ENCODE results near the gene OSTN. TPM values are rescaled to one million over a fixed set of nuclear protein-coding genes. Genes with fewer than 3 reads are reported as not detected.

OSTN gene
- total and polyA plus RNA-seq, 9 of the 15 experiments (the other 6 are each of a cell fraction or from before 2014, with no cell fraction given): not detected

GRCh38 chr3:191175102-191175501 lies 23.9 kb upstream of the OSTN start (continued):
- TF ChIP-seq, protein P1, sequence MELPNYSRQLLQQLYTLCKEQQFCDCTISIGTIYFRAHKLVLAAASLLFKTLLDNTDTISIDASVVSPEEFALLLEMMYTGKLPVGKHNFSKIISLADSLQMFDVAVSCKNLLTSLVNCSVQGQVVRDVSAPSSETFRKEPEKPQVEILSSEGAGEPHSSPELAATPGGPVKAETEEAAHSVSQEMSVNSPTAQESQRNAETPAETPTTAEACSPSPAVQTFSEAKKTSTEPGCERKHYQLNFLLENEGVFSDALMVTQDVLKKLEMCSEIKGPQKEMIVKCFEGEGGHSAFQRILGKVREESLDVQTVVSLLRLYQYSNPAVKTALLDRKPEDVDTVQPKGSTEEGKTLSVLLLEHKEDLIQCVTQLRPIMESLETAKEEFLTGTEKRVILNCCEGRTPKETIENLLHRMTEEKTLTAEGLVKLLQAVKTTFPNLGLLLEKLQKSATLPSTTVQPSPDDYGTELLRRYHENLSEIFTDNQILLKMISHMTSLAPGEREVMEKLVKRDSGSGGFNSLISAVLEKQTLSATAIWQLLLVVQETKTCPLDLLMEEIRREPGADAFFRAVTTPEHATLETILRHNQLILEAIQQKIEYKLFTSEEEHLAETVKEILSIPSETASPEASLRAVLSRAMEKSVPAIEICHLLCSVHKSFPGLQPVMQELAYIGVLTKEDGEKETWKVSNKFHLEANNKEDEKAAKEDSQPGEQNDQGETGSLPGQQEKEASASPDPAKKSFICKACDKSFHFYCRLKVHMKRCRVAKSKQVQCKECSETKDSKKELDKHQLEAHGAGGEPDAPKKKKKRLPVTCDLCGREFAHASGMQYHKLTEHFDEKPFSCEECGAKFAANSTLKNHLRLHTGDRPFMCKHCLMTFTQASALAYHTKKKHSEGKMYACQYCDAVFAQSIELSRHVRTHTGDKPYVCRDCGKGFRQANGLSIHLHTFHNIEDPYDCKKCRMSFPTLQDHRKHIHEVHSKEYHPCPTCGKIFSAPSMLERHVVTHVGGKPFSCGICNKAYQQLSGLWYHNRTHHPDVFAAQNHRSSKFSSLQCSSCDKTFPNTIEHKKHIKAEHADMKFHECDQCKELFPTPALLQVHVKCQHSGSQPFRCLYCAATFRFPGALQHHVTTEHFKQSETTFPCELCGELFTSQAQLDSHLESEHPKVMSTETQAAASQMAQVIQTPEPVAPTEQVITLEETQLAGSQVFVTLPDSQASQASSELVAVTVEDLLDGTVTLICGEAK (IDR thresholded peaks at IDR 0.05): no peak
- TF ChIP-seq, protein P1 (CRISPR knock-in tag; IDR thresholded peaks at IDR 0.05): no peak
- TF ChIP-seq FOXA1 (IDR thresholded peaks at IDR 0.05; ENCODE audit: borderline replicate concordance): no peak
- TF ChIP-seq ZNF655 (CRISPR knock-in tag; IDR thresholded peaks at IDR 0.05): no peak
- TF ChIP-seq NR3C1 (CRISPR knock-in tag; IDR thresholded peaks at IDR 0.05): no peak
- TF ChIP-seq TARDBP (IDR thresholded peaks at IDR 0.05): no peak
- TF ChIP-seq NR1H2 (CRISPR knock-in tag; IDR thresholded peaks at IDR 0.05): no peak

All from K562 (cell line).